OCI-LY7 (cell line): ENCODE results near the gene NPIPB12. TPM values are rescaled to one million over a fixed set of nuclear protein-coding genes. Genes with fewer than 3 reads are reported as not detected.
"Not testable (repeated sequence)": the region's sequence is repeated elsewhere in the genome, so short reads cannot be mapped to it uniquely, and the experiment has no call there.

Experiments
- BruUV-seq: library from RNA; stranded (reverse); fragments of 400-500 nt; replicated peaks from 2 replicates; lab custom pipeline; 2021; lab: Mats Ljungman, UMichigan
- CTCF ChIA-PET: fragments of 300-600 bp; sonication (Branson Sonifier 250); formaldehyde crosslinking; loops from one replicate; lab custom pipeline; 2022; ENCODE audit warnings: antibody characterized with exemption; ENCODE audit not compliant: unreplicated experiment; lab: Charles Lee
- POLR2A ChIA-PET: fragments of 300-600 bp; sonication (Branson Sonifier 250); formaldehyde crosslinking; loops from one replicate; lab custom pipeline; 2022; ENCODE audit warnings: antibody characterized with exemption; lab: Charles Lee
- DNase-seq: peaks from one replicate; pipeline ENCODE4 v3.0.0-alpha.2; 2015; ENCODE audit warnings: low spot score
- H2AFZ ChIP-seq: fragments of 200-600 bp; sonication (generic), shearing (Covaris generic); 2 replicates; pipeline ENCODE4 v1.6.1; 2014; ENCODE audit warnings: mild to moderate bottlenecking, antibody characterized with exemption, low read length, moderate library complexity
- H3K27ac ChIP-seq: fragments of 200-600 bp; sonication (generic); 2 replicates; pipeline ENCODE4 v1.5.1; 2014; ENCODE audit warnings: mixed run types, low read depth, mild to moderate bottlenecking, moderate library complexity, low read length, inconsistent platforms; ENCODE audit not compliant: poor library complexity, severe bottlenecking
- H3K36me3 ChIP-seq: fragments of 200-600 bp; sonication (generic); 2 replicates; pipeline ENCODE4 v1.6.1; 2014; ENCODE audit warnings: mild to moderate bottlenecking, antibody characterized with exemption, low read length, moderate library complexity, mixed read lengths; ENCODE audit not compliant: insufficient read depth
- H3K4me1 ChIP-seq: fragments of 200-600 bp; sonication (generic); 2 replicates; pipeline ENCODE4 v1.5.1; 2014; ENCODE audit warnings: mild to moderate bottlenecking, low read length; ENCODE audit not compliant: insufficient read depth, poor library complexity, severe bottlenecking
- H3K4me2 ChIP-seq: fragments of 200-600 bp; sonication (generic); 2 replicates; pipeline ENCODE4 v1.6.1; 2014; ENCODE audit warnings: mild to moderate bottlenecking, low read length
- H3K4me3 ChIP-seq: fragments of 200-600 bp; sonication (generic); 2 replicates; pipeline ENCODE4 v1.5.1; 2014; ENCODE audit warnings: mild to moderate bottlenecking, low read depth, low read length; ENCODE audit not compliant: poor library complexity, severe bottlenecking
- H3K79me2 ChIP-seq: fragments of 200-600 bp; sonication (generic); 2 replicates; pipeline ENCODE4 v1.6.1; 2016; ENCODE audit warnings: low read depth, mild to moderate bottlenecking, low read length, moderate library complexity, mixed read lengths; ENCODE audit not compliant: insufficient read depth
- H3K9me2 ChIP-seq: fragments of 200-600 bp; sonication (generic); 2 replicates; pipeline ENCODE4 v1.6.1; 2016; ENCODE audit warnings: mild to moderate bottlenecking, low read length, mixed read lengths; ENCODE audit not compliant: insufficient read depth
- H3K9me3 ChIP-seq: fragments of 200-600 bp; sonication (generic); 2 replicates; pipeline ENCODE4 v1.6.1; 2014; ENCODE audit warnings: mild to moderate bottlenecking, mixed run types, low read length, mixed read lengths
- H4K20me1 ChIP-seq: fragments of 200-600 bp; sonication (generic); 2 replicates; pipeline ENCODE4 v1.6.1; 2014; ENCODE audit warnings: mild to moderate bottlenecking, antibody characterized with exemption, low read length, moderate library complexity, mixed read lengths; ENCODE audit not compliant: insufficient read depth
- intact Hi-C: fragments of 100-400 bp; cut with micrococcal nuclease; formaldehyde crosslinking; loops from one replicate; pipeline ENCODE4 v1.10.0; 2022; ENCODE audit not compliant: unreplicated experiment
- total RNA-seq, 2 experiments: library from RNA; depleted of rRNA in 1 of 2; stranded (reverse); fragments of >200 nt in 1 of 2; shearing (Covaris generic) in 1 of 2; gene quantifications; 2 replicates each; pipeline ENCODE4 v1.2.3, GENCODE V29; 2014 to 2022

Gene NPIPB12
- total RNA-seq, 2 experiments from 2014 or later = 63.6 to 170 TPM

- H3K4me1 ChIP-seq, BruUV-seq, H3K79me2 ChIP-seq, H3K9me3 ChIP-seq, H3K9me2 ChIP-seq, CTCF ChIA-PET, POLR2A ChIA-PET, H3K27ac ChIP-seq, DNase-seq, intact Hi-C loops, H2AFZ ChIP-seq, H3K4me2 ChIP-seq, H3K4me3 ChIP-seq, H4K20me1 ChIP-seq, H3K36me3 ChIP-seq: not testable (repeated sequence)
Observed at GRCh38 chr16:29466904-29467303, 39.3 kb downstream of the NPIPB12 start.

GRCh38 chr16:29465985-29466824 lies 40.0 kb downstream of the NPIPB12 start:
- DNase-seq, H3K9me2 ChIP-seq, H3K9me3 ChIP-seq, H3K79me2 ChIP-seq, H3K4me1 ChIP-seq, H3K27ac ChIP-seq, H4K20me1 ChIP-seq, BruUV-seq, H2AFZ ChIP-seq, intact Hi-C loops, CTCF ChIA-PET, H3K4me2 ChIP-seq, POLR2A ChIA-PET, H3K4me3 ChIP-seq, H3K36me3 ChIP-seq: not testable (repeated sequence)

- H3K9me3 ChIP-seq, H4K20me1 ChIP-seq, CTCF ChIA-PET, intact Hi-C loops, H3K4me1 ChIP-seq, H3K79me2 ChIP-seq, H3K36me3 ChIP-seq, H3K4me3 ChIP-seq, POLR2A ChIA-PET, DNase-seq, H3K4me2 ChIP-seq, H3K27ac ChIP-seq, BruUV-seq, H3K9me2 ChIP-seq, H2AFZ ChIP-seq: not testable (repeated sequence)
Observed at GRCh38 chr16:29460647-29461030, 45.6 kb downstream of the NPIPB12 start.

- H4K20me1 ChIP-seq, DNase-seq, H3K36me3 ChIP-seq, H3K4me2 ChIP-seq, POLR2A ChIA-PET, CTCF ChIA-PET, H2AFZ ChIP-seq, H3K9me2 ChIP-seq, H3K9me3 ChIP-seq, H3K4me3 ChIP-seq, H3K27ac ChIP-seq, BruUV-seq, H3K4me1 ChIP-seq, intact Hi-C loops, H3K79me2 ChIP-seq: not testable (repeated sequence)
Observed at GRCh38 chr16:29459706-29460646, 46.2 kb downstream of the NPIPB12 start, which contains the start of gene SULT1A4. SULT1A4 (plus strand) TSS chr16:29459913; CDS start chr16:29461386, 1,473 bp downstream.

- DNase-seq, H3K4me1 ChIP-seq, POLR2A ChIA-PET, H3K27ac ChIP-seq, H3K4me3 ChIP-seq, H3K79me2 ChIP-seq, H3K9me2 ChIP-seq, H4K20me1 ChIP-seq, CTCF ChIA-PET, H3K4me2 ChIP-seq, H2AFZ ChIP-seq, BruUV-seq, intact Hi-C loops, H3K9me3 ChIP-seq, H3K36me3 ChIP-seq: not testable (repeated sequence)
Observed at GRCh38 chr16:29457660-29458059, 48.5 kb downstream of the NPIPB12 start.

- CTCF ChIA-PET, H3K4me3 ChIP-seq, BruUV-seq: not testable (repeated sequence)
Observed at GRCh38 chr16:29454828-29455227, 51.4 kb downstream of the NPIPB12 start.

More at GRCh38 chr16:29454828-29455227, 51.4 kb downstream of the NPIPB12 start:
- H3K4me2 ChIP-seq, H3K4me1 ChIP-seq, POLR2A ChIA-PET, H3K27ac ChIP-seq, intact Hi-C loops, DNase-seq, H2AFZ ChIP-seq, H3K79me2 ChIP-seq, H3K9me2 ChIP-seq, H3K9me3 ChIP-seq, H4K20me1 ChIP-seq, H3K36me3 ChIP-seq: not testable (repeated sequence)
